Hepatocyte (in vitro differentiated cells): ENCODE measurements around the gene OR6K3. TPM values are rescaled to one million over a fixed set of nuclear protein-coding genes. Genes with fewer than 3 reads are reported as not detected.

Source experiments
- DNase-seq: peaks from one replicate; pipeline ENCODE4 v3.0.0-alpha.2; 2016; ENCODE audit warnings: low spot score
- H2AFZ ChIP-seq: fragments of 200-600 bp; sonication (generic); 2 replicates; pipeline ENCODE4 v1.6.0; 2016; ENCODE audit warnings: antibody characterized with exemption, mild to moderate bottlenecking
- H3K27ac ChIP-seq: fragments of 200-600 bp; sonication (generic); 2 replicates; pipeline ENCODE4 v1.5.1; 2016; ENCODE audit warnings: mild to moderate bottlenecking
- H3K27me3 ChIP-seq: fragments of 200-600 bp; sonication (generic); 2 replicates; pipeline ENCODE4 v1.6.1; 2016
- H3K36me3 ChIP-seq: fragments of 200-600 bp; sonication (generic); replicated peaks from 2 replicates; pipeline ENCODE4 v1.5.1; 2016; ENCODE audit warnings: low read depth; ENCODE audit not compliant: insufficient read depth
- H3K4me1 ChIP-seq: fragments of 200-600 bp; sonication (generic); 2 replicates; pipeline ENCODE4 v1.5.1; 2016; ENCODE audit warnings: mild to moderate bottlenecking, moderate library complexity; ENCODE audit not compliant: insufficient read depth
- H3K4me2 ChIP-seq: fragments of 200-600 bp; sonication (generic); 2 replicates; pipeline ENCODE4 v1.6.0; 2016
- H3K4me3 ChIP-seq: fragments of 200-600 bp; sonication (generic); 2 replicates; pipeline ENCODE4 v1.5.1; 2016; ENCODE audit warnings: mild to moderate bottlenecking
- H3K79me2 ChIP-seq: fragments of 200-600 bp; sonication (generic); 2 replicates; pipeline ENCODE4 v1.6.0; 2017; ENCODE audit warnings: mild to moderate bottlenecking
- H3K9me2 ChIP-seq: fragments of 200-600 bp; sonication (generic); replicated peaks from 2 replicates; pipeline ENCODE4 v1.6.0; 2017; ENCODE audit warnings: mild to moderate bottlenecking; ENCODE audit not compliant: insufficient read depth
- H3K9me3 ChIP-seq: fragments of 200-600 bp; sonication (generic); 2 replicates; pipeline ENCODE4 v1.5.1; 2016; ENCODE audit warnings: low read depth, mild to moderate bottlenecking
- H4K20me1 ChIP-seq: fragments of 200-600 bp; sonication (generic); 2 replicates; pipeline ENCODE4 v1.6.0; 2016; ENCODE audit warnings: mild to moderate bottlenecking; ENCODE audit not compliant: insufficient read depth, poor library complexity, severe bottlenecking
- CTCF ChIP-seq: fragments of 200-600 bp; sonication (generic); IDR thresholded peaks from 2 replicates; pipeline ENCODE4 v1.5.1; 2016; ENCODE audit warnings: antibody characterized with exemption, mild to moderate bottlenecking; ENCODE audit not compliant: poor library complexity
- EZH2 ChIP-seq: fragments of 200-600 bp; sonication (generic); IDR thresholded peaks from 2 replicates; pipeline ENCODE4 v1.6.1; 2016; ENCODE audit warnings: antibody characterized with exemption, mild to moderate bottlenecking, borderline replicate concordance
- EZH2phosphoT487 ChIP-seq: fragments of 200-600 bp; sonication (generic); IDR thresholded peaks from one replicate; pipeline ENCODE4 v1.6.1; 2018; ENCODE audit warnings: antibody characterized with exemption, mild to moderate bottlenecking, low read depth, moderate library complexity; ENCODE audit not compliant: unreplicated experiment, severe bottlenecking
- WGBS: methylation state at CpG from one replicate; pipeline ENCODE4 v1.1.6; 2016; ENCODE audit warnings: low lambda C conversion rate; ENCODE audit errors: missing lambda C conversion rate; 5-methylcytosine and 5-hydroxymethylcytosine counted together
- polyA plus RNA-seq: library from polyadenylated mRNA; unstranded; fragments of >200 nt; fragmentation: Nextera tagmentation; extraction: Ambion mirVana; gene quantifications from 2 replicates; pipeline ENCODE4 v1.2.1, GENCODE V29; 2016
- total RNA-seq: library from RNA; depleted of rRNA; stranded (reverse); fragments of >200 nt; gene quantifications from 2 replicates; pipeline ENCODE4 v1.2.3, GENCODE V29; 2014

OR6K3 gene
- total and polyA plus RNA-seq, 2 experiments from 2014 or later: not detected

- TF ChIP-seq EZH2phosphoT487 (no peak), EZH2 (no peak), CTCF (no peak)
- no peaks in the 10 kb centered on the region for H4K20me1 ChIP-seq
- H3K27me3 ChIP-seq: no peaks in the 10 kb centered on the region
Measured at GRCh38 chr1:158687037-158687436, 33.5 kb downstream of the OR6K3 start.

GRCh38 chr1:158686111-158687009, 34.2 kb downstream of the OR6K3 start, which contains the start of gene SPTA1:
SPTA1 (minus strand) TSS chr1:158686715; CDS start chr1:158686517, 198 bp downstream.
- Histone ChIP-seq H2AFZ (no peak within 1 kb of the TSS), H3K27ac (no peak within 1 kb of the TSS), H3K4me2 (no peak within 1 kb of the TSS), H3K4me1 (no peaks in the 10 kb centered on the region), H3K4me3 (no peak within 1 kb of the TSS), H3K9me2 (no peaks in the 10 kb centered on the region), H4K20me1 (no peaks in the 10 kb centered on the region), H3K79me2 (no peaks in the 10 kb centered on the region), H3K9me3 (no peaks in the 10 kb centered on the region), H3K27me3 (no peaks in the 10 kb centered on the region), H3K36me3 (no peaks in the 10 kb centered on the region)
- no peak for DNase-seq
- WGBS: 83% methylated on average over 7 of the region's 7 CpGs
- TF ChIP-seq CTCF: no peak
- TF ChIP-seq EZH2phosphoT487: no peak
- no peak for TF ChIP-seq EZH2

More at GRCh38 chr1:158687037-158687436, 33.5 kb downstream of the OR6K3 start:
- no peak overlapping the region for H2AFZ ChIP-seq
- H3K4me1 ChIP-seq: no peaks in the 10 kb centered on the region
- H3K9me3 ChIP-seq: no peaks in the 10 kb centered on the region
- no peaks in the 10 kb centered on the region for H3K9me2 ChIP-seq
- H3K4me2 ChIP-seq: no peak overlapping the region
- H3K36me3 ChIP-seq: no peaks in the 10 kb centered on the region
- no peaks in the 10 kb centered on the region for H3K79me2 ChIP-seq
- no peak overlapping the region for H3K27ac ChIP-seq
- H3K4me3 ChIP-seq: no peak overlapping the region
- no peak for DNase-seq

GRCh38 chr1:158685085-158685484, 35.4 kb downstream of the OR6K3 start:
- Histone ChIP-seq H3K36me3 (no peaks in the 10 kb centered on the region), H3K79me2 (no peaks in the 10 kb centered on the region), H3K4me1 (no peaks in the 10 kb centered on the region), H3K4me3 (no peak overlapping the region), H2AFZ (no peak overlapping the region), H4K20me1 (no peaks in the 10 kb centered on the region), H3K9me3 (no peaks in the 10 kb centered on the region), H3K4me2 (no peak overlapping the region), H3K9me2 (no peaks in the 10 kb centered on the region), H3K27me3 (no peaks in the 10 kb centered on the region), H3K27ac (no peak overlapping the region)
- DNase-seq: no peak
- 71% methylated on average over 7 of the region's 7 CpGs for WGBS
- TF ChIP-seq CTCF: no peak
- TF ChIP-seq EZH2phosphoT487: no peak
- no peak for TF ChIP-seq EZH2
